IgD-negative memory B cell (primary cell): Measurements from ENCODE around the gene KLRC1. TPM values are rescaled to one million over a fixed set of nuclear protein-coding genes. Genes with fewer than 3 reads are reported as not detected.
"Not testable (repeated sequence)": the region's sequence is repeated elsewhere in the genome, so short reads cannot be mapped to it uniquely, and the experiment has no call there.

Experiments
- H3K27ac Mint-ChIP-seq, 3 donors: one replicate each; pipeline ENCODE4 v1.8.0; 2020 to 2022; ENCODE audit warnings: mild to moderate bottlenecking in 3 of 3, mixed read lengths in 3 of 3, moderate library complexity in 1 of 3
- H3K27me3 Mint-ChIP-seq: one replicate; pipeline ENCODE4 v1.8.0; 2021; ENCODE audit warnings: mixed read lengths
- H3K36me3 Mint-ChIP-seq: one replicate; pipeline ENCODE4 v1.8.0; 2020; ENCODE audit warnings: mild to moderate bottlenecking, mixed read lengths
- H3K4me1 Mint-ChIP-seq, 3 donors: one replicate each; pipeline ENCODE4 v1.8.0; 2020 to 2022; ENCODE audit warnings: mixed read lengths in 3 of 3, mild to moderate bottlenecking in 1 of 3
- H3K4me3 Mint-ChIP-seq, 4 donors: one replicate each; pipeline ENCODE4 v1.8.0; 2020 to 2022; ENCODE audit warnings: mild to moderate bottlenecking in 4 of 4, mixed read lengths in 4 of 4, moderate library complexity in 3 of 4
- H3K9me3 Mint-ChIP-seq, 3 donors: one replicate each; pipeline ENCODE4 v1.8.0; 2020 to 2021; ENCODE audit warnings: mixed read lengths in 3 of 3, mild to moderate bottlenecking in 1 of 3
- polyA plus RNA-seq: library from polyadenylated mRNA; unstranded; fragments of 300-500 nt; fragmentation: Illumina TruSeq; gene quantifications from one replicate; pipeline ENCODE4 v1.2.3, GENCODE V29; 2021

The KLRC1 gene
- polyA plus RNA-seq, 1 donor from 2014 or later, result 4.5 TPM

DNA sequence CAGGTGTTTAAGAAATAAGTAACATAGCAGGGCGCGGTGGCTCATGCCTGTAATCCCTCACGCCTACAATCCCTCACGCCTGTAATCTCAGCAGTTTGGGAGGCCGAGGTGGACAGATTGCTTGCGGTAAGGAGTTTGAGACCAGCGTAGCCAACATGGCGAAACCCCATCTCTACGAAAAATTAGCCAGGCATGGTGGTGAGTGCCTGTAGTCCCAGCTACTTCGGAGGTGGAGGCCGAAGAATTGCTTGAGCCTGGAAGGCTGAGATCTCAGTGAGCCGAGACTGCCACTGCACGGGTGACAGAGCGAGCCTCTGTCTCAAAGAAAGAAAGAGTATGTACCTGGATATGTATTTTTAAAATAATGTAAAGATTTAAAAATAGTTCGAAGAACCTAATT, 57.0 kb downstream of the KLRC1 start:
- H3K36me3 Mint-ChIP-seq, H3K4me3 Mint-ChIP-seq, H3K9me3 Mint-ChIP-seq, H3K27me3 Mint-ChIP-seq: not testable (repeated sequence)
- Mint-ChIP-seq H3K27ac (peak overlapping the region in 2 of 3 donors; percentile 69 to 81), H3K4me1 (peaks cover 9 to 28% (median 11%) of the 10 kb centered on the region in 3 donors)

Other genes starting within 250 kb of the KLRC1 start
- gene GABARAPL1, start 240.5 kb downstream of the KLRC1 start, polyA plus RNA-seq, result 0.68 TPM
- 13.1 TPM for gene KLRD1, start 145.5 kb downstream of the KLRC1 start, polyA plus RNA-seq
- gene KLRK1, start 63.3 kb downstream of the KLRC1 start, polyA plus RNA-seq, result 15.8 TPM
- gene KLRC4, start 43.6 kb downstream of the KLRC1 start, polyA plus RNA-seq, result not detected
- gene KLRC3, start 32.8 kb downstream of the KLRC1 start, polyA plus RNA-seq, result not detected
- gene KLRC2, start 17.4 kb downstream of the KLRC1 start, polyA plus RNA-seq, result not detected
- 0.41 TPM for gene EIF2S3B, start 52.5 kb upstream of the KLRC1 start, polyA plus RNA-seq
- 42.0 TPM for gene MAGOHB, start 160.2 kb upstream of the KLRC1 start, polyA plus RNA-seq
- not detected for gene STYK1, start 220.7 kb upstream of the KLRC1 start, polyA plus RNA-seq